Astrocyte (in vitro differentiated cells and primary cell): Measurements from ENCODE around the gene NAV2.

Experiments used
- EZH2 ChIP-seq: IDR thresholded peaks from 2 replicates; pipeline ENCODE4 v1.6.1; 2012; ENCODE audit warnings: mild to moderate bottlenecking, low read length, inconsistent platforms; ENCODE audit not compliant: insufficient read depth
- TF ChIP-seq, protein P1 (sequence below): IDR thresholded peaks from 2 replicates; pipeline ENCODE4 v1.5.1; 2011; ENCODE audit warnings: low read depth, mild to moderate bottlenecking, inconsistent platforms, low read length, moderate library complexity; ENCODE audit not compliant: insufficient read depth

DNA sequence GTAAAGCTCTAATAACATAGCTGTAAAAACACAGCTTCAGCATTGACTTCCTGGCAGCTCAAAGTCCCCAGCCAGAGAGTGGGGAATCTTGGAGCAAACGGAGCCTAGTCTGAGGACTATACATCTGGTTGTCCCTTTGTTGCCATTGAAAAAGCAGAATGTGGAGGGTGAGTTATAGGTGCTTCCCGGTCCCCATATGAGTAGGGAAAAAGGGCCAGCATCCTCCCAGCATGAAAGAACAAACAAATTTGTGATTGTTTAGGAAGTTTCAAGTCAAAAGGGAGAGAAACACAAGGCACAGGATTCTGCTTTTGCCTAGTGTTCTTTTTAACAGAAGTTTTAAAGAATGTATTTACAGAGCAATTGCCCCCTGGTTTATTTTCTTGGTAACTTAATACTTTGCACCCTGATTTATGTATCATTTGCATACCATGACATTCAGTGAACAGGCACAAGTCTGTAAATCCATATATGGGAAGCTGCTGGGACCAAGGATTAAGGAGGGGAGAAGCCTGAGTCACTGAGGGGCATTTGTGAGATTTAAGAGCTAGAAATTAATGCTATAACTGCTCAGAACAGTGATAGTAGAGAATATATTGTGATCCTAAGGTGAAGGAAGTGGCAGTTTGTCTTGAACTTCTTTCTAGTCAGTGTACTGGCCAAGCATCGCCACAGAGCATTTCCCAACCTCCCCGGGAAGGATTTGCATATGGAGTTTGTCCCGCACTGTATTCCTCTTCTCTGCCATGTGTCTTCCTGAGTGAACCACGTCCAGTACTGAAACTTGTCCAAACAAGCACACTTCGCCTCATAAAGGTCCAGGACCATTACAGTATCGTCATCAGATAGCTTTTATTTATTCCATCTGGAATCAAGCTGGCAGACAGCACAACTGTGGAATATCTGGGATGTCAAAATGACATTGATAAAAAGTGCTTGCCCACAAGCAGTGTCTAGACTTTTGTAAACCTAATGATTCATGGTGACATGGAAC, 344.6 kb downstream of the NAV2 start:
- TF ChIP-seq, protein P1, sequence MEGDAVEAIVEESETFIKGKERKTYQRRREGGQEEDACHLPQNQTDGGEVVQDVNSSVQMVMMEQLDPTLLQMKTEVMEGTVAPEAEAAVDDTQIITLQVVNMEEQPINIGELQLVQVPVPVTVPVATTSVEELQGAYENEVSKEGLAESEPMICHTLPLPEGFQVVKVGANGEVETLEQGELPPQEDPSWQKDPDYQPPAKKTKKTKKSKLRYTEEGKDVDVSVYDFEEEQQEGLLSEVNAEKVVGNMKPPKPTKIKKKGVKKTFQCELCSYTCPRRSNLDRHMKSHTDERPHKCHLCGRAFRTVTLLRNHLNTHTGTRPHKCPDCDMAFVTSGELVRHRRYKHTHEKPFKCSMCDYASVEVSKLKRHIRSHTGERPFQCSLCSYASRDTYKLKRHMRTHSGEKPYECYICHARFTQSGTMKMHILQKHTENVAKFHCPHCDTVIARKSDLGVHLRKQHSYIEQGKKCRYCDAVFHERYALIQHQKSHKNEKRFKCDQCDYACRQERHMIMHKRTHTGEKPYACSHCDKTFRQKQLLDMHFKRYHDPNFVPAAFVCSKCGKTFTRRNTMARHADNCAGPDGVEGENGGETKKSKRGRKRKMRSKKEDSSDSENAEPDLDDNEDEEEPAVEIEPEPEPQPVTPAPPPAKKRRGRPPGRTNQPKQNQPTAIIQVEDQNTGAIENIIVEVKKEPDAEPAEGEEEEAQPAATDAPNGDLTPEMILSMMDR = no peak
- TF ChIP-seq EZH2 = no peak
